ENCODE measurements around the gene VAC14. TPM values are rescaled to one million over a fixed set of nuclear protein-coding genes. Genes with fewer than 3 reads are reported as not detected.
"Not testable (repeated sequence)": the region's sequence is repeated elsewhere in the genome, so short reads cannot be mapped to it uniquely, and the experiment has no call there.

Gene VAC14
- total RNA-seq, 1 experiment from 2014 or later: 49.9 TPM

GRCh38 chr16:70743791-70744190 is 57.2 kb downstream of the VAC14 start:
- H3K79me2 ChIP-seq (ENCODE audit: insufficient read depth, low read length): no peaks in the 10 kb centered on the region
- no peak overlapping the region for H3K9ac ChIP-seq (ENCODE audit: extremely low read depth, insufficient read length, low read length)
- no peak overlapping the region for H2BK15ac ChIP-seq (ENCODE audit: low read depth, low read length)
- H2BK20ac ChIP-seq (ENCODE audit: low read depth, low read length, poor library complexity, severe bottlenecking): no peak overlapping the region
- no peak overlapping the region for H3K56ac ChIP-seq (ENCODE audit: insufficient read length, low read depth, low read length)
- H3K4me1 ChIP-seq (ENCODE audit: insufficient read depth, low read length): no peaks in the 10 kb centered on the region
- H3T11ph ChIP-seq (ENCODE audit: low read length): no peak overlapping the region
- H3K27ac Mint-ChIP-seq: no peak overlapping the region
- no peak overlapping the region for H3K4me2 ChIP-seq (ENCODE audit: insufficient read depth, insufficient read length, low read length)
- H4K20me1 ChIP-seq (ENCODE audit: control insufficient read depth, insufficient read depth, insufficient read length): no peaks in the 10 kb centered on the region
- no peak overlapping the region for H4K8ac ChIP-seq (replicated peaks; ENCODE audit: insufficient read length, low read depth, low read length)
- no peak overlapping the region for H4K5ac ChIP-seq (ENCODE audit: insufficient read length, low read depth, low read length)
- H4K91ac ChIP-seq (ENCODE audit: insufficient read length, low read depth, low read length): no peak overlapping the region
- TF ChIP-seq, protein P1, sequence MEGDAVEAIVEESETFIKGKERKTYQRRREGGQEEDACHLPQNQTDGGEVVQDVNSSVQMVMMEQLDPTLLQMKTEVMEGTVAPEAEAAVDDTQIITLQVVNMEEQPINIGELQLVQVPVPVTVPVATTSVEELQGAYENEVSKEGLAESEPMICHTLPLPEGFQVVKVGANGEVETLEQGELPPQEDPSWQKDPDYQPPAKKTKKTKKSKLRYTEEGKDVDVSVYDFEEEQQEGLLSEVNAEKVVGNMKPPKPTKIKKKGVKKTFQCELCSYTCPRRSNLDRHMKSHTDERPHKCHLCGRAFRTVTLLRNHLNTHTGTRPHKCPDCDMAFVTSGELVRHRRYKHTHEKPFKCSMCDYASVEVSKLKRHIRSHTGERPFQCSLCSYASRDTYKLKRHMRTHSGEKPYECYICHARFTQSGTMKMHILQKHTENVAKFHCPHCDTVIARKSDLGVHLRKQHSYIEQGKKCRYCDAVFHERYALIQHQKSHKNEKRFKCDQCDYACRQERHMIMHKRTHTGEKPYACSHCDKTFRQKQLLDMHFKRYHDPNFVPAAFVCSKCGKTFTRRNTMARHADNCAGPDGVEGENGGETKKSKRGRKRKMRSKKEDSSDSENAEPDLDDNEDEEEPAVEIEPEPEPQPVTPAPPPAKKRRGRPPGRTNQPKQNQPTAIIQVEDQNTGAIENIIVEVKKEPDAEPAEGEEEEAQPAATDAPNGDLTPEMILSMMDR (conservative IDR thresholded peaks at IDR 0.05): no peak
- H2AFZ ChIP-seq (ENCODE audit: low read length): no peak overlapping the region
- H3K23ac ChIP-seq (ENCODE audit: insufficient read length, low read depth, low read length): no peak overlapping the region
- peaks cover 24 to 36% (median 30%) of the 10 kb centered on the region in 3 experiments for H3K36me3 Mint-ChIP-seq (ENCODE audit: insufficient read depth in 1 of 3, low read depth in 3 of 3)
- H3K4ac ChIP-seq (ENCODE audit: low read depth, low read length): no peak overlapping the region
- H3K27me3 Mint-ChIP-seq (ENCODE audit: low read depth): peaks cover 1% of the 10 kb centered on the region; the same call in 1 of the 2 replicates
- H3K9me3 ChIP-seq (ENCODE audit: control insufficient read depth, low read depth, low read length): no peaks in the 10 kb centered on the region
- H3K79me1 ChIP-seq (ENCODE audit: insufficient read depth, low read depth, low read length, poor library complexity, severe bottlenecking): no peaks in the 10 kb centered on the region
- no peak overlapping the region; a peak in 2 of 5 replicates for H3K4me3 Mint-ChIP-seq
- no peak overlapping the region for H3K14ac ChIP-seq (ENCODE audit: insufficient read depth, low read length)
- no peaks in the 10 kb centered on the region for H3K27me3 ChIP-seq (ENCODE audit: insufficient read depth, low read length)
- no peak overlapping the region for H2AK5ac ChIP-seq (ENCODE audit: insufficient read length, low read length)
- no peak overlapping the region for H2BK120ac ChIP-seq (ENCODE audit: low read depth, low read length, poor library complexity, severe bottlenecking)
- WGBS (ENCODE audit: extremely low coverage, insufficient read length, low lambda C conversion rate): no CpG with 5 or more reads among the region's 10 CpGs
- no peak overlapping the region for H3K18ac ChIP-seq (ENCODE audit: insufficient read length, low read depth, low read length)
- no peak for DNase-seq
- peaks cover 4 to 8% of the 10 kb centered on the region in 2 experiments; a peak in 3 of 5 replicates for H3K9me3 Mint-ChIP-seq
- no peak overlapping the region for H3K27ac ChIP-seq (ENCODE audit: insufficient read length, low read depth, low read length)
- H3K23me2 ChIP-seq (ENCODE audit: insufficient read length, low read depth, low read length, poor library complexity, severe bottlenecking): no peaks in the 10 kb centered on the region
- H3K4me1 Mint-ChIP-seq: 0 out of 4 replicates have a peak, but pooled peaks cover 0 to 3% of the 10 kb centered on the region in 2 experiments
- H2BK5ac ChIP-seq (ENCODE audit: insufficient read length, low read length): no peak overlapping the region
- no peak overlapping the region for H2BK12ac ChIP-seq (ENCODE audit: insufficient read length, low read depth, low read length)

DNA sequence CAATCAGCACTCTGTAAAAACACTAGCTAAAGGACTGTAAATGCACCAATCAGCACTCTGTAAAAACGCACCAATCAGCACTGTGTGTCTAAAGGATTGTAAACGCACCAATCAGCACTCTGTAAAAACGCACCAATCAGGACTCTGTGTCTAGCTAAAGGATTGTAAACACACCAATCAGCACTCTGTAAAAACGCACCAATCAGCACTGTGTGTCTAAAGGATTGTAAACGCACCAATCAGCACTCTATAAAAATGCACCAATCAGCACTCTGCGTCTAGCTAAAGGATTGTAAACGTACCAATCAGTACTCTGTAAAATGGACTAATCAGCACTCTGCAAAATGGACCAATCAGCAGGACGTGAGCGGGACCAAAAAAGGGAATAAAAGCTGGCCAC is 58.0 kb downstream of the VAC14 start:
- H2BK120ac ChIP-seq (ENCODE audit: low read depth, low read length, poor library complexity, severe bottlenecking); H2AFZ ChIP-seq (ENCODE audit: low read length); H2BK15ac ChIP-seq (ENCODE audit: low read depth, low read length); H3K56ac ChIP-seq (ENCODE audit: insufficient read length, low read depth, low read length); H3K9ac ChIP-seq (ENCODE audit: extremely low read depth, insufficient read length, low read length); H4K8ac ChIP-seq (replicated peaks; ENCODE audit: insufficient read length, low read depth, low read length); H3K4ac ChIP-seq (ENCODE audit: low read depth, low read length); H3K4me1 ChIP-seq (ENCODE audit: insufficient read depth, low read length); H3K14ac ChIP-seq (ENCODE audit: insufficient read depth, low read length); H3K9me3 Mint-ChIP-seq; H3K79me1 ChIP-seq (ENCODE audit: insufficient read depth, low read depth, low read length, poor library complexity, severe bottlenecking); H3K27ac ChIP-seq (ENCODE audit: insufficient read length, low read depth, low read length); H4K5ac ChIP-seq (ENCODE audit: insufficient read length, low read depth, low read length); H3K4me3 Mint-ChIP-seq; H3K18ac ChIP-seq (ENCODE audit: insufficient read length, low read depth, low read length); H4K91ac ChIP-seq (ENCODE audit: insufficient read length, low read depth, low read length); H2BK12ac ChIP-seq (ENCODE audit: insufficient read length, low read depth, low read length); H3K23me2 ChIP-seq (ENCODE audit: insufficient read length, low read depth, low read length, poor library complexity, severe bottlenecking); H2BK5ac ChIP-seq (ENCODE audit: insufficient read length, low read length); H3T11ph ChIP-seq (ENCODE audit: low read length); H2AK5ac ChIP-seq (ENCODE audit: insufficient read length, low read length); H3K27me3 ChIP-seq (ENCODE audit: insufficient read depth, low read length); H3K23ac ChIP-seq (ENCODE audit: insufficient read length, low read depth, low read length); H3K4me1 Mint-ChIP-seq; DNase-seq; H3K4me2 ChIP-seq (ENCODE audit: insufficient read depth, insufficient read length, low read length); H3K27ac Mint-ChIP-seq; H3K27me3 Mint-ChIP-seq (ENCODE audit: low read depth); H3K9me3 ChIP-seq (ENCODE audit: control insufficient read depth, low read depth, low read length); H4K20me1 ChIP-seq (ENCODE audit: control insufficient read depth, insufficient read depth, insufficient read length); H3K79me2 ChIP-seq (ENCODE audit: insufficient read depth, low read length); H2BK20ac ChIP-seq (ENCODE audit: low read depth, low read length, poor library complexity, severe bottlenecking): not testable (repeated sequence)
- peaks cover 25 to 36% (median 30%) of the 10 kb centered on the region in 3 experiments for H3K36me3 Mint-ChIP-seq (ENCODE audit: insufficient read depth in 1 of 3, low read depth in 3 of 3)
- WGBS (ENCODE audit: extremely low coverage, insufficient read length, low lambda C conversion rate): no CpG with 5 or more reads among the region's 9 CpGs
